ENCODE results near the gene ZFHX3. TPM values are rescaled to one million over a fixed set of nuclear protein-coding genes. Genes with fewer than 3 reads are reported as not detected.
A peak's percentile ranks its signal among the peaks of the same experiment; 100 is the strongest.

The ZFHX3 gene
- total RNA-seq, 2 donors from 2014 or later: 57.7 to 70.1 TPM

- ATAC-seq (ENCODE audit: insufficient number of reproducible peaks, low FRiP score, low read depth) (no peak), DNase-seq (ENCODE audit: low spot score) (no peak)
- TF ChIP-seq CTCF (IDR thresholded peaks at IDR 0.05): no peak
- Histone ChIP-seq H3K36me3 (no peaks in the 10 kb centered on the region), H3K9me3 (no peaks in the 10 kb centered on the region), H3K27ac (peak overlapping the region; percentile 13 to 37), H3K4me1 (ENCODE audit: control insufficient read depth in 1 of 2, low read depth in 2 of 2) (peaks cover 26 to 52% of the 10 kb centered on the region in 2 donors), H3K27me3 (replicated peaks; ENCODE audit: insufficient read depth) (no peaks in the 10 kb centered on the region), H3K4me3 (no peak overlapping the region)
These were observed 172.5 kb downstream of the ZFHX3 start for GRCh38 chr16:72875291-72876031.

GRCh38 chr16:72873853-72874252, 174.1 kb downstream of the ZFHX3 start:
- no peak for TF ChIP-seq CTCF (IDR thresholded peaks at IDR 0.05)
- no peaks in the 10 kb centered on the region for H3K27me3 ChIP-seq (replicated peaks; ENCODE audit: insufficient read depth)
- DNase-seq (ENCODE audit: low spot score) (no peak), ATAC-seq (ENCODE audit: insufficient number of reproducible peaks, low FRiP score, low read depth) (no peak)
- H3K4me3 ChIP-seq: no peak overlapping the region
- no peak overlapping the region for H3K27ac ChIP-seq
- no peaks in the 10 kb centered on the region for H3K36me3 ChIP-seq
- peaks cover 26 to 46% of the 10 kb centered on the region in 2 donors for H3K4me1 ChIP-seq (ENCODE audit: control insufficient read depth in 1 of 2, low read depth in 2 of 2)
- no peaks in the 10 kb centered on the region for H3K9me3 ChIP-seq

GRCh38 chr16:72873044-72873443, 174.9 kb downstream of the ZFHX3 start:
- peaks cover 26 to 38% of the 10 kb centered on the region in 2 donors for H3K4me1 ChIP-seq (ENCODE audit: control insufficient read depth in 1 of 2, low read depth in 2 of 2)
- H3K27me3 ChIP-seq (replicated peaks; ENCODE audit: insufficient read depth): no peaks in the 10 kb centered on the region
- TF ChIP-seq CTCF (IDR thresholded peaks at IDR 0.05): no peak

GRCh38 chr16:72865835-72866234, 182.1 kb downstream of the ZFHX3 start:
- peaks cover 0 to 7% of the 10 kb centered on the region in 2 donors for H3K4me1 ChIP-seq (ENCODE audit: control insufficient read depth in 1 of 2, low read depth in 2 of 2)
- H3K27me3 ChIP-seq (replicated peaks; ENCODE audit: insufficient read depth): no peaks in the 10 kb centered on the region
- H3K27ac ChIP-seq: no peak overlapping the region
- ATAC-seq (ENCODE audit: insufficient number of reproducible peaks, low FRiP score, low read depth) (no peak), DNase-seq (ENCODE audit: low spot score) (no peak)
- no peaks in the 10 kb centered on the region for H3K9me3 ChIP-seq
- peaks cover 4% of the 10 kb centered on the region for H3K36me3 ChIP-seq
- TF ChIP-seq CTCF (IDR thresholded peaks at IDR 0.05): no peak
- H3K4me3 ChIP-seq: no peak overlapping the region

More at GRCh38 chr16:72873044-72873443, 174.9 kb downstream of the ZFHX3 start:
- DNase-seq (ENCODE audit: low spot score) (no peak), ATAC-seq (ENCODE audit: insufficient number of reproducible peaks, low FRiP score, low read depth) (no peak)
- no peaks in the 10 kb centered on the region for H3K36me3 ChIP-seq
- H3K4me3 ChIP-seq: no peak overlapping the region
- H3K27ac ChIP-seq: no peak overlapping the region
- H3K9me3 ChIP-seq: no peaks in the 10 kb centered on the region

- Histone ChIP-seq H3K27me3 (replicated peaks; ENCODE audit: insufficient read depth) (no peaks in the 10 kb centered on the region), H3K4me1 (ENCODE audit: control insufficient read depth in 1 of 2, low read depth in 2 of 2) (peaks cover 0 to 11% of the 10 kb centered on the region in 2 donors), H3K4me3 (no peak overlapping the region), H3K27ac (no peak overlapping the region), H3K36me3 (peaks cover 4% of the 10 kb centered on the region), H3K9me3 (no peaks in the 10 kb centered on the region)
- TF ChIP-seq CTCF (IDR thresholded peaks at IDR 0.05): no peak
- DNase-seq (ENCODE audit: low spot score) (no peak), ATAC-seq (ENCODE audit: insufficient number of reproducible peaks, low FRiP score, low read depth) (no peak)
These were observed 182.7 kb downstream of the ZFHX3 start for GRCh38 chr16:72865258-72865657.
